Mucosa of descending colon (tissue), 3 donors: ENCODE results near the gene SHISA5. TPM values are rescaled to one million over a fixed set of nuclear protein-coding genes. Genes with fewer than 3 reads are reported as not detected.

Experiments
- ATAC-seq: fragments of 200-7000 bp; cut with Tn5 transposase; one replicate; pipeline ENCODE4 v1.9.1; 2020; ENCODE audit warnings: mild to moderate bottlenecking, moderate library complexity
- DNase-seq, 3 donors: peaks; one replicate each; pipeline ENCODE4 v3.0.0-alpha.2; 2020
- H3K36me3 ChIP-seq: fragments of 200-600 bp; one replicate; pipeline ENCODE4 v1.8.0; 2021; ENCODE audit warnings: low read depth, mild to moderate bottlenecking
- H3K4me1 ChIP-seq: fragments of 200-600 bp; one replicate; pipeline ENCODE4 v1.8.0; 2021; ENCODE audit warnings: low read depth, mild to moderate bottlenecking
- H3K4me3 ChIP-seq: fragments of 200-600 bp; one replicate; pipeline ENCODE4 v1.8.0; 2021; ENCODE audit warnings: mild to moderate bottlenecking
- H3K9me3 ChIP-seq: fragments of 200-600 bp; one replicate; pipeline ENCODE4 v1.8.0; 2021; ENCODE audit warnings: mild to moderate bottlenecking
- intact Hi-C, 2 donors: fragments of 100-400 bp; cut with DNase I in 1 of 2; cut with micrococcal nuclease in 1 of 2; formaldehyde crosslinking; loops; one replicate each; pipeline versions ENCODE4 v1.11.0 to v1.11.1; 2022; cut with DNase I, micrococcal nuclease
- total RNA-seq, 3 donors: library from RNA; stranded (reverse); fragmentation: NEBNext Ultra II Directional in 2 of 3; extraction: Animal tissue kit (Norgen Biotek cat#: 25700) in 2 of 3; gene quantifications; one replicate each; pipeline versions ENCODE4 v1.2.1 to v1.2.4, GENCODE V29; 2021 to 2023
- TF ChIP-seq, protein P1 (sequence below): fragments of 200-600 bp; IDR thresholded peaks from one replicate; pipeline ENCODE4 v1.8.0; 2022; ENCODE audit warnings: antibody characterized with exemption, mild to moderate bottlenecking
- donor health status: DM: no; HTN: no; CAD: no; lungs with moderate emphysema.
- donor health status: DM: no; HTN: no; CAD: no.
- donor health status: DM: no; HTN: yes; CAD: no.

Gene SHISA5
- total RNA-seq, 3 donors from 2014 or later: 106 to 120 (median 115) TPM

DNA sequence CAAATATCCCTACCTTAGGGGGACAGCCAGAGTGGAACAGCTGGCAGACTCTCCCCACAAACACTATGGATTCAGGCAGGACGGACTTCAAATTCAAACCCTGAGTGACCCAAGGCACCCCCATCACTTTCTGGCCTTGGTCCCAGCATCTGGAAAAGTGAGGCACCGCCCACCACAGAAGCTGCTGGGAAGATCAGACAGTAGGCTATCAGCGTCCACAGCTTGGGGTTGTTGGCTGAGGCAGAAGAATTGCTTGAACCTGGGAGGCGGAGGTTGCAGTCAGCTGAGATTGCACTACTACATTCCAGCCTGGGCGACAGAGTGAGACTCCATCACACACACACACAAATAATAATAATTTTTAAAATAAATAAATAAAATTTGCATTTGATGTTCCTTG is 44.2 kb upstream of the SHISA5 start:
- ATAC-seq (no peak), DNase-seq (no peak)
- Histone ChIP-seq H3K9me3 (no peaks in the 10 kb centered on the region), H3K36me3 (no peaks in the 10 kb centered on the region), H3K4me3 (no peak overlapping the region), H3K4me1 (peaks cover 6% of the 10 kb centered on the region)
- TF ChIP-seq, protein P1, sequence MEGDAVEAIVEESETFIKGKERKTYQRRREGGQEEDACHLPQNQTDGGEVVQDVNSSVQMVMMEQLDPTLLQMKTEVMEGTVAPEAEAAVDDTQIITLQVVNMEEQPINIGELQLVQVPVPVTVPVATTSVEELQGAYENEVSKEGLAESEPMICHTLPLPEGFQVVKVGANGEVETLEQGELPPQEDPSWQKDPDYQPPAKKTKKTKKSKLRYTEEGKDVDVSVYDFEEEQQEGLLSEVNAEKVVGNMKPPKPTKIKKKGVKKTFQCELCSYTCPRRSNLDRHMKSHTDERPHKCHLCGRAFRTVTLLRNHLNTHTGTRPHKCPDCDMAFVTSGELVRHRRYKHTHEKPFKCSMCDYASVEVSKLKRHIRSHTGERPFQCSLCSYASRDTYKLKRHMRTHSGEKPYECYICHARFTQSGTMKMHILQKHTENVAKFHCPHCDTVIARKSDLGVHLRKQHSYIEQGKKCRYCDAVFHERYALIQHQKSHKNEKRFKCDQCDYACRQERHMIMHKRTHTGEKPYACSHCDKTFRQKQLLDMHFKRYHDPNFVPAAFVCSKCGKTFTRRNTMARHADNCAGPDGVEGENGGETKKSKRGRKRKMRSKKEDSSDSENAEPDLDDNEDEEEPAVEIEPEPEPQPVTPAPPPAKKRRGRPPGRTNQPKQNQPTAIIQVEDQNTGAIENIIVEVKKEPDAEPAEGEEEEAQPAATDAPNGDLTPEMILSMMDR: no peak
- intact Hi-C loops: loop anchor here (5.0 kb wide), 2 partner anchors 81 to 86 kb away; a partner anchor contains a TSS

DNA sequence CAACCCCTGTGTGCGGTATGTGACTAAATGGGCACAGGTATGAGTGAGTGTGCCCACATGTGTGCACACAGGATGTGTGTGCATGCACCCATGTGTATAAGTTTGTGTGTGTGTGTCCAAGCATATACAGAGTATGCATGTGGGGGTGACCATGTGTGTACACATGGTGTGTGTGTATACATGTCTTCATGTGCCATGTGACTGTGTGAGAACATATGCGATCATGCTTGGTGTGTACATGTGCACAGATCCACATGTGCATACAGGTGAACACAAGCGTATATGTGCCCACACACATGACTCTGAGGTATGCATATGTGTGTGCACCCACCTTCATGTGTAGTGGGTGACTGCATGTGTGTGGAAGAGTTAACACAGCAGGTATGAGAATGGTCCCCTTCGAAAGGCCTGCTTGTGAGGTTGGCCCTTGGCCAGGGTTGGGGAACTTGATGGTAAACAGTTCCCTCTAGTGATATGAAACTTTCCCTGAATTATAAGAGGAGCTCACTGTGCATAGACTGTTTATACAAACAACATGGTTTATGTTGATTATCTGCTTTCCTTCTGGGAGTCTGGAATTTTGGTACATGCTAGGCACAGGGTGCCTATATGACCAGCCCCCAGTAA is 42.3 kb upstream of the SHISA5 start:
- H3K4me3 ChIP-seq: no peak overlapping the region
- ATAC-seq (no peak), DNase-seq (no peak)
- intact Hi-C loops: loop anchor here (5.0 kb wide), 2 partner anchors 79 to 84 kb away; a partner anchor contains a TSS
- no peaks in the 10 kb centered on the region for H3K9me3 ChIP-seq
- TF ChIP-seq, protein P1: no peak
- H3K4me1 ChIP-seq: no peaks in the 10 kb centered on the region
- no peaks in the 10 kb centered on the region for H3K36me3 ChIP-seq

DNA sequence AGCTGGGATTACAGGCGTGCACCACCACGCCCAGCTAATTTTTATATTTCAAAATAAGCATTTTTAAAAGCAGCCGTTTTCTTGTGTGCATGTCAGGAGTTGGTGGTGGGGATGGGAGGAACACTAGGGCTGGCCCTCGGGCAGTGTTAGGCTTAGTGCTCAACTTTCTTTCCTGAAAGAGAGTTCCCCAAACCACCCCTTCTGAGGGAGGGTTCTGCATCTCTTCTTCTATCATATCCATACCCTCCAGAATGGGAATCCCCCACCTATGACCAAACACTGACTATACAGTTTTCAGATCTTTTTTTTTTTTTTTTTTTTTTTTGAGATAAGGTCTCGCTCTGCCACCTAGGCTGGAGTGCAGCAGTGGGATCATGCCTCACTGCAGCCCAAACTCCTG is 40.2 kb upstream of the SHISA5 start:
- no peak for ATAC-seq

DNA sequence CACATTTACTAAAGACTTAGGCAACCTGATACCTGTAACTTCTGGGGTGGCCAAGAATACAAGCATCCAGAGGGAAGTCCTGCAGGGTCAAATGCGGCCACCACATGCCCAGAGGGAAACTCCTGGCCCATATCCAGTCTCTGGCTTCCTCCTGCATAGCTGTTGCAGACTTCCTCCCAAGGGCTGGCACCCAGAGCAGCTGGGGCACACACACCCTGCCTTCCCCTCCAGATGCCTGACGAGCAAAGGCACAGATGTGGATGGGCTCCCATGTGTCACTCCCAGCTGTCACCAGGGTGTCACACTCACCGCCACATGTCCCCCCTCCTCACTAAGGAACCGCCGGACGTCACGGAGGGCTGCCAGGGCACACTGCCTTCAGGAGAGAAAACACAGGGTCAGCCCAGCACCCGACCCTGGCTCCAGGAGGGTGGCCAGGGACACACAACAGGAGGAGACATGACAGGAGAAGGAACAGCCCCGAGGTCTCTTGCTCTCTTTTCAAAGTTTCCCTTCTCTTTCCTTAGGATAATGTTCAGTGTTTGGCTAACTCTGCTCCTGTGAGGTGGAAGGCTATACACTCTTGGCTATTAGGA is 39.4 kb upstream of the SHISA5 start:
- TF ChIP-seq, protein P1: no peak
- no peaks in the 10 kb centered on the region for H3K36me3 ChIP-seq
- no peaks in the 10 kb centered on the region for H3K4me1 ChIP-seq
- intact Hi-C loops: no loop called here
- no peaks in the 10 kb centered on the region for H3K9me3 ChIP-seq
- no peak overlapping the region for H3K4me3 ChIP-seq
- no peak for ATAC-seq
- no peak for DNase-seq

More for the DNA sequence above, 40.2 kb upstream of the SHISA5 start:
- TF ChIP-seq, protein P1: no peak
- H3K36me3 ChIP-seq: no peaks in the 10 kb centered on the region
- intact Hi-C loops: no loop called here
- DNase-seq: no peak
- H3K4me3 ChIP-seq: no peak overlapping the region
- no peaks in the 10 kb centered on the region for H3K4me1 ChIP-seq
- no peaks in the 10 kb centered on the region for H3K9me3 ChIP-seq

DNA sequence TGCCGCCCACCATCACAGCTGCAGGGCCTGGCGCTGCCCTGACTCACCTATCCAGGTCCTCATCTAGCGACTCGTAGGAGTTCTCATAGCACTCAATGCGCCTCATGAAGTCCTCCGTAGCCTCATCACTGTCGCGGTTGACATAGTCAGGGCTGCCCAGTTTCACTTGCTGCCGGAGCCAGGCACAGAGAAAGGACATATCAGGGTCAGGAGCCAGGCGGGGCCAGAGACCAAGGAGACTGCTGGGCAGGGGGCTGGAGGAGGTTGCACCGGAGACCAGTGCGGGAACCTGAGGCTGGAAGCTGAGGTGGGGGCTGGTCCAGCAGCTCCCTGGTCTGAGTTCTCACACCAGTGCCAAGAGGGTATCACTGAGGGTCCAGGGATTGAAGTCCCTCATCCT is 34.5 kb upstream of the SHISA5 start:
- TF ChIP-seq, protein P1: no peak
- Histone ChIP-seq H3K4me3 (no peak overlapping the region), H3K9me3 (no peaks in the 10 kb centered on the region), H3K4me1 (no peaks in the 10 kb centered on the region), H3K36me3 (no peaks in the 10 kb centered on the region)
- ATAC-seq: no peak
- no peak for DNase-seq
- intact Hi-C loops: no loop called here
